TTC549 (cell line): ENCODE results near the gene MYBPC3.

Experiments used
- FAIRE-seq: peaks from 2 replicates; lab custom pipeline; 2012; peaks lifted over from hg19 to GRCh38; lab: Jason Lieb, UNC

The MYBPC3 gene

GRCh38 chr11:47356998-47357329 is 4.5 kb upstream of the MYBPC3 start:
- FAIRE-seq = no peak

DNA sequence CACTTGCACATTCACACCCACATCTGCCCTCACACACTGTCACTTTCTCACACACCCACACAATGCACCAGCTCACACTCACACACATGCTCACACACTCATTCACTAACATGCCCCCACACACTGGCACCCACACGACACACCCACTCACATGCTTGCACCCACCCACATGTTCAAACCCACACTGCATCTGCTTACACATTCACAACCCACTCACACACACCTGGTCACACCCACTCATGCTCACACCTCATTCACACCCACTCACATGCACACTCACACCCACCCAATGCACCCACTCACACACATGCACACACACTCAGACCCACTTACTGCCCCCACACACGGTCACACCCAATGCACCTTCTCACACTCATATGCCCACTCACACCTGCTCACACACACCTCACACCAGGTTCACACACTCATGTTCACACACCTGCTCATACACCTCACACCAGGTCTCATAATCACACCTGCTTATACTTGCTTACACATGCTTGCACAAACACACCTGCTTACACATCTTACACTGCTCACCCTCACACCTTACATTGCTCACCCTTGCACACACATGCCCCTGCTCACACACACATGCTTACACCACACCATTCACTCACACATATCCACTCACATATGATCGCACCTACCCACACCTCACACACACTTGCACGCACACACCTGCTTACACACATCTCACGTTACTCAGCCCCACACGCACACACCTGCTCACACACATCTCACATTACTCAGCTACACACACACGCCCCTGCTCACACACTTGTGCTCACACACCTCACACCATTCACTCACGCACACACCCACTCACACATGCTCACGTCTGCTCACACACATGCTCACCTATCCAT is 3.9 kb upstream of the MYBPC3 start:
- no peak for FAIRE-seq

DNA sequence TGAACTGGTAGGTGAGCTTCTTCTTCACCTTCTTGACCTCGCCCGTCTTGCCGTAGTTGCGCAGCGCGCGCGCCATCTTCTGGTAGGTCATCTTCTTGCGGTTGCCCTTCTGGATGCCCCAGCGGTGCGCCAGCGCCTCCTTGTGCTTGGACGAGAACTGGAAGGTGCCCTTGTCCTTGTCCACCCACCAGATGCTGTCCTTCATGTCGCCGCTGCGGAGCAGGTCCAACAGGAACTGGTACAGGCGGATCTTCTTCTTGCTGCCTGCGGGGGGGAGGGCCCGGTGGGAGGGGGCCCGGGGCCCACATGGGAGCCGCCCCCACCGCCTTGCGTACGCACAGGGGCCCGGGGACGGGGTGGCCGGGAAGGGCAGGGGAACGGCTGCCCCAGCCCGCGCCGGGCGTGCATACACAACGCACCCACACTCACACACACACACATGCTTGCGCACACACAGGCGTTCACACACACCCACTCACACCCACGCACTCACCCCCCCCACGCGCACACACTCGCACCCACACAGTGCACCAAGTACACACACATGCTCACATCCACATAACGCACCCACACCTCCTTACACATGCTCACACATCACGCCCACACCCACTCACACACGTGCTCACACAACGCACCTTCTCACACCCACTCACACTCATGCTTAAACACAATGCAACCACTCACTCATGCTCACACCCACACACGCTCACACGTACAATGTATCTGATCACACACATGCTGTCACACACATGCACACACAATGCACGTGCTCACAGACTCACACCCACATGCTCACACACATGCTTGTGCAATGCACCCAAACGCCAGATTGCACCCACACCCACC is 3.0 kb upstream of the MYBPC3 start:
- no peak for FAIRE-seq

DNA sequence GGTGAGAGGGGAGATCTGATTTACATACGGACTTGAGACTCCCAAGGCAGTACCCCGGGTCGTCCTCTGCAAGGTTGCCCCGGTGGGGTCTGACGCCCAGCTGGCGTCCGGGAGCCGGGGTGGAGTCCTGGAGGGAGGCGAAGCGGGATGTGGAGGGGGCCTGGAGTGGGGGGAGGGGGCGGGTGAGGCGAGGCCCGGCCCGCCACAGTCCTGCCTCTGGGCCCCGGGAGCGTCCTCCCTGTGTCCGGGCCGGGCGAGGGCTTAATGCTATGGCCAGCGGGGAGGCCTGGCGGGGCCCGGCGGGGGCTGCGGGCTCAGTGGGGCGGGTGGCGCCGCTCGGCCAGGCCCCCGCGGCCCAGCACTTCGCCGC is 2.4 kb upstream of the MYBPC3 start:
- FAIRE-seq = no peak

DNA sequence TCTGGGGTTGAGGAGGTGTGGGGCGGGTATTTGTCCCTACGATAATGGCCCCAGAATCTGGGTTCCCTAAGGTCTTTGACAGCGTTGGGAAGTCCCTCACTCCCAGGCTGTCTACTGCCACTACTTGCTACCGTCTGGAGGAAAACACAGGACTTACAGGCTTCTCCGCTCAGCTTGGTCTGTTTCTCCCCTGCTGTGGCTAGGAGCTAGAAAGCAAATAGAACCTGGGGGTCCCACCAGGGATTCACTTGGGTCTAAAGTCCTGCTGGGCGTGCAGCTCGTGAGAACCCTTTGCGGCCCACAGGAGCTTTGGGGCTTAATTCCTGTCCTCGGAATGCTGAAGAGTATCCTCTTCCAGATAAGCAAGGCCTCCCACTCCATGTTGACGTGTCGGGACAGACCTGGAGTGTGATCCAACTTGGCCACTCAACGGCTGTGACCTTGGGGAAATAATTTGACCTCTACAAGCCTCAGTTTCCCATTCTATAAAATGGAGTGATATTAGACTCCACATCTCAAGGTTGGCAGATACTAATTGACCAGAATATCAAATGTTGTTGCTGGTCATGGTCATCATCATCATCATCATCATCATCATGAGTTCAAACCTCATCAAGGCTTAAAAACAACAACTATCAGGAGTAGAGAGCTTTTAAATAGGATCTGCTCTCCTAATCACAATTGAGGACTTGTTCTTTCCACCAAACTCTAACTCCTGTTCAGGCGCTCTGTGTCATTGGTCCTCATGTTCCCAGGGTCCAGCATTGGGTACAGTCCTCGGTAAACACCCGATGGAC is 1.7 kb upstream of the MYBPC3 start:
- no peak for FAIRE-seq

- no peak for FAIRE-seq
These were observed 1.1 kb downstream of the MYBPC3 start for GRCh38 chr11:47351156-47352126.

DNA sequence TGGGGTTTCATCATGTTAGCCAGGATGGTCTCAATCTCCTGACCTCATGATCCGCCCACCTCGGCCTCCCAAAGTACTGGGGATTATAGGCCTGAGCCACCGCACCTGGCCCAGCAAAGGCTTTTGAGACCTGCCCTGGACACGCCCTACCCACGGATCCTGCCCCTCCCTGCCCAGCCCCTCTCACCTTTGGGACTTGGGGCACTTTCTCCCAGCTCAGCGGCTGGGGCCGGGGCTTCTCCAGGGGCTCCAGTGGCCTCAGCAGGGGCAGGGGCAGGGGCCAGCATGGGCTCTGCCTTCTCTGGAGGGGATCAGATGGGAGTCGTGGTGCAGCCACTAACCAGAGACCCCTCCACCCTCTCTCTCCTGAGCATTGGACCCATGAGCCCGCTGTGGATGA is 2.2 kb downstream of the MYBPC3 start:
- FAIRE-seq = no peak

GRCh38 chr11:47349521-47350095 is 2.9 kb downstream of the MYBPC3 start:
- no peak for FAIRE-seq

GRCh38 chr11:47348859-47349258 is 3.6 kb downstream of the MYBPC3 start:
- FAIRE-seq = no peak

- no peak for FAIRE-seq
These were observed 4.2 kb downstream of the MYBPC3 start for GRCh38 chr11:47348131-47348802.

- FAIRE-seq = no peak
These were observed 5.4 kb downstream of the MYBPC3 start for GRCh38 chr11:47347137-47347536.

- FAIRE-seq = no peak
These were observed 6.5 kb downstream of the MYBPC3 start for GRCh38 chr11:47345890-47346563.

GRCh38 chr11:47342854-47343253 is 9.6 kb downstream of the MYBPC3 start:
- FAIRE-seq = no peak

- no peak for FAIRE-seq
These were observed 10.3 kb downstream of the MYBPC3 start for GRCh38 chr11:47342036-47342803.

DNA sequence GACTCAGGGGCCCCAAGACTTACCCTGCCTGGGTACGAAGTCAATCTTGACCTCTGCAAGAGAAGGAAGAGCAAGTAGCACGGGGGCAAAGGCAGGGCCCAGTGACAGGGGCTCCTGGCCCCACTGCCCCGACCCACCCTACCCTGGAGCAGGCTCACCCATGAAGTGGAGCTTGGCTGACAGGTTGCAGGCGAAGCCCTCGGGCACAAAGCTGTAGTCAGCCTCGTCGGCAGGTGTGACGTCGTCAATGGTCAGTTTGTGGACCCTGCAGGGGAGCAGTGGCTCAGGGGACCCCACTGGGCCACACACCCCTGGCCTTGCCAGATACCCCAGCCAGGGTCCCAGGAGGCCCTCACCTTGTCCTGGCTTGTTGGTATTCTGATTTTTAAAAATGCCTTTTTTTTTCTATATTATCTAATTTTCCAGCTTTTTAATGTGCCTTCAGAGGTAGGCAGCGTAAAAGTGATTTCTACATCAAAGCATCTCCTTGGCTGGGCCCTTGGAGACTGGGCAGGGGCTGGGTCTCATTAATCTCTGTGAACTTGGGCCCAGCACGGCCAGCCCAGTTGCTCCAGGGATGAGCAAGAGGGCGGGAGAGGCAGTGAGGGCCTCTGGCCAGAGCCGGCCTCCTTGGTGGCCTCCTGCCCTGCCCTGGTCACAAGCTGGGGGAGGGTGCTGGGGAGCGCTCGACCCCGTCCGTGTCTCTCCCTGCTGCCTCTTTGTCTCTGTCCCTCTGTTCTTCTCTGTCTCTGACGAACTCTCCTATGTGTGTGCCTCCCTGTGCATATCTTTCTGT is 11.3 kb downstream of the MYBPC3 start:
- FAIRE-seq = no peak

DNA sequence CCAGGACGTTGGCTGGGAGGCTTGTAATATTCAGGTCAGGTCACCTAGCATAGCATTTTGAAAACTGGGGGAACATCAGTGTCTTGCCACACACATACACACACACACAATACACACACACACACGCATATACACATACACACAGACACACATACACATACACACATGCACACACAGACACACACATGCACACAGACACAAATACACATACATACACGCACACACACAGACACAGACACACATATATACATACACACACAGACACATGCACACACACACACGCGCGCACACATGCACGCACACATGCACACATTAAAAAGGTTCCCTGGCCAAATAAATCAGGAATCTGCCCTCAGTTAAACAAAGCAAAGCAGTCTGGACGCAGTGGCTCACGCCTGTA is 12.5 kb downstream of the MYBPC3 start:
- no peak for FAIRE-seq

DNA sequence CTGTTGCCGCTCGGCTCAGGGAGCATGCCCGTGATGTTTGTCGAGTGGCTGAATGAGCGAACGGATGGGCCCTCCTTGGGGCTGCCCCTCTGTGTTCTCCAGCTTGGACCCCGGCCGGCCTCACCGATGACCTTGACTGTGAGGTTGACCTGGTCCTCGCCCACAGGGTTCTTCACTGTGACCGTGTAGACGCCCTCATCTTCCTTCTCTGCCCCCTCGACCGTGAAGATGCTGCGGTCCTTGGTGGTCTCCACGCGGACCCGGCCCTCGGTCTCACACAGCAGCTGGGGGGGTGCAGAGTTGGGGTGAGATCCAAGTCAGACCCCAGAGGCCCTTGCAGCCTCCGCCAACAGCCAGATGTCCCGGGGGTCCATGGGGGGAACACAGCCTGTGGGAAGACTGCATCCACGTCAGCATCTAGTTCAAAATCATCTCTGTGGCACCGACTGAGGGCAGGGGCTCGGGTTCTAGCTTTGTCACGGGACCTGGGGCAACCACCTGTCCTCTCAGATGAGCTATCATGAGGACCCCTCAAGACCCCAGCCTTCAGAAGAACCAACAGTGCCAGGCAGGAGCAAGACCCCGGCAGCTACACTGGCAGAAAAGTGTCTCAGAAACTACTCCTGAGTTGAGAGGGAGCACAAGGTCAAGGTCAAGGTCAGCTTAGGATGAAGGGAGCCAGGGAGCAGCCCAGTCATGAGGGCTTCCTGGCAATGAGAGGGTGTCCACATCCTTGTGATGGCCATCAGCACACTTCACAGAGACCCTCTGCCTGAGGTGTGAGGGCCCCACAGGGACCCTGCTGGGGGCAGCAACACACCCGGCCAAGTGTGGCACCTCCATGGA is 13.9 kb downstream of the MYBPC3 start:
- FAIRE-seq = no peak
